GM23338 (cell line): ENCODE data around the gene MARCHF9.

Experiments used
- CREB1 ChIP-seq: fragments of 250-450 bp; sonication (Bioruptor Pico); IDR thresholded peaks from 2 replicates; pipeline ENCODE4 v1.5.0; 2020; ENCODE audit warnings: low read depth, mild to moderate bottlenecking, moderate library complexity
- CTCF ChIP-seq, 2 experiments: fragments of 200-600 bp in 1 of 2; sonication (generic) in 1 of 2; conservative IDR thresholded peaks; 2 replicates each; pipeline versions ENCODE4 v1.5.1 to v1.6.1; 2016 to 2017; ENCODE audit warnings: antibody characterized with exemption in 2 of 2, low read depth in 2 of 2, mild to moderate bottlenecking in 2 of 2, moderate library complexity in 1 of 2
- EZH2 ChIP-seq: fragments of 200-600 bp; sonication (generic); IDR thresholded peaks from one replicate; pipeline ENCODE4 v1.8.0; 2017; ENCODE audit warnings: antibody characterized with exemption, mild to moderate bottlenecking, low read depth; ENCODE audit not compliant: unreplicated experiment
- EZH2phosphoT487 ChIP-seq: fragments of 200-600 bp; sonication (generic); IDR thresholded peaks from one replicate; pipeline ENCODE4 v1.8.1; 2018; ENCODE audit warnings: antibody characterized with exemption; ENCODE audit not compliant: unreplicated experiment
- JUNB ChIP-seq: IDR thresholded peaks from one replicate; pipeline ENCODE4 v1.6.1; 2016; ENCODE audit warnings: antibody characterized with exemption; ENCODE audit not compliant: unreplicated experiment
- POLR2AphosphoS5 ChIP-seq: IDR thresholded peaks from 2 replicates; pipeline ENCODE4 v1.6.1; 2016; ENCODE audit warnings: antibody characterized with exemption, low read depth
- REST ChIP-seq: IDR thresholded peaks from one replicate; pipeline ENCODE4 v1.6.1; 2018; ENCODE audit warnings: antibody characterized with exemption; ENCODE audit not compliant: unreplicated experiment
- TF ChIP-seq, protein P1 (sequence below): fragments of 250-450 bp; sonication (Bioruptor Pico); IDR thresholded peaks from 2 replicates; pipeline ENCODE4 v1.5.0; 2020; ENCODE audit warnings: mild to moderate bottlenecking, moderate library complexity

- TF ChIP-seq CTCF (conservative IDR thresholded peaks at IDR 0.05; ENCODE audit: low read depth in 2 of 2) (no peak), REST (no peak), EZH2phosphoT487 (no peak), EZH2 (no peak), JUNB (no peak), CREB1 (CRISPR knock-in tag) (no peak), POLR2AphosphoS5 (no peak)
- TF ChIP-seq, protein P1, sequence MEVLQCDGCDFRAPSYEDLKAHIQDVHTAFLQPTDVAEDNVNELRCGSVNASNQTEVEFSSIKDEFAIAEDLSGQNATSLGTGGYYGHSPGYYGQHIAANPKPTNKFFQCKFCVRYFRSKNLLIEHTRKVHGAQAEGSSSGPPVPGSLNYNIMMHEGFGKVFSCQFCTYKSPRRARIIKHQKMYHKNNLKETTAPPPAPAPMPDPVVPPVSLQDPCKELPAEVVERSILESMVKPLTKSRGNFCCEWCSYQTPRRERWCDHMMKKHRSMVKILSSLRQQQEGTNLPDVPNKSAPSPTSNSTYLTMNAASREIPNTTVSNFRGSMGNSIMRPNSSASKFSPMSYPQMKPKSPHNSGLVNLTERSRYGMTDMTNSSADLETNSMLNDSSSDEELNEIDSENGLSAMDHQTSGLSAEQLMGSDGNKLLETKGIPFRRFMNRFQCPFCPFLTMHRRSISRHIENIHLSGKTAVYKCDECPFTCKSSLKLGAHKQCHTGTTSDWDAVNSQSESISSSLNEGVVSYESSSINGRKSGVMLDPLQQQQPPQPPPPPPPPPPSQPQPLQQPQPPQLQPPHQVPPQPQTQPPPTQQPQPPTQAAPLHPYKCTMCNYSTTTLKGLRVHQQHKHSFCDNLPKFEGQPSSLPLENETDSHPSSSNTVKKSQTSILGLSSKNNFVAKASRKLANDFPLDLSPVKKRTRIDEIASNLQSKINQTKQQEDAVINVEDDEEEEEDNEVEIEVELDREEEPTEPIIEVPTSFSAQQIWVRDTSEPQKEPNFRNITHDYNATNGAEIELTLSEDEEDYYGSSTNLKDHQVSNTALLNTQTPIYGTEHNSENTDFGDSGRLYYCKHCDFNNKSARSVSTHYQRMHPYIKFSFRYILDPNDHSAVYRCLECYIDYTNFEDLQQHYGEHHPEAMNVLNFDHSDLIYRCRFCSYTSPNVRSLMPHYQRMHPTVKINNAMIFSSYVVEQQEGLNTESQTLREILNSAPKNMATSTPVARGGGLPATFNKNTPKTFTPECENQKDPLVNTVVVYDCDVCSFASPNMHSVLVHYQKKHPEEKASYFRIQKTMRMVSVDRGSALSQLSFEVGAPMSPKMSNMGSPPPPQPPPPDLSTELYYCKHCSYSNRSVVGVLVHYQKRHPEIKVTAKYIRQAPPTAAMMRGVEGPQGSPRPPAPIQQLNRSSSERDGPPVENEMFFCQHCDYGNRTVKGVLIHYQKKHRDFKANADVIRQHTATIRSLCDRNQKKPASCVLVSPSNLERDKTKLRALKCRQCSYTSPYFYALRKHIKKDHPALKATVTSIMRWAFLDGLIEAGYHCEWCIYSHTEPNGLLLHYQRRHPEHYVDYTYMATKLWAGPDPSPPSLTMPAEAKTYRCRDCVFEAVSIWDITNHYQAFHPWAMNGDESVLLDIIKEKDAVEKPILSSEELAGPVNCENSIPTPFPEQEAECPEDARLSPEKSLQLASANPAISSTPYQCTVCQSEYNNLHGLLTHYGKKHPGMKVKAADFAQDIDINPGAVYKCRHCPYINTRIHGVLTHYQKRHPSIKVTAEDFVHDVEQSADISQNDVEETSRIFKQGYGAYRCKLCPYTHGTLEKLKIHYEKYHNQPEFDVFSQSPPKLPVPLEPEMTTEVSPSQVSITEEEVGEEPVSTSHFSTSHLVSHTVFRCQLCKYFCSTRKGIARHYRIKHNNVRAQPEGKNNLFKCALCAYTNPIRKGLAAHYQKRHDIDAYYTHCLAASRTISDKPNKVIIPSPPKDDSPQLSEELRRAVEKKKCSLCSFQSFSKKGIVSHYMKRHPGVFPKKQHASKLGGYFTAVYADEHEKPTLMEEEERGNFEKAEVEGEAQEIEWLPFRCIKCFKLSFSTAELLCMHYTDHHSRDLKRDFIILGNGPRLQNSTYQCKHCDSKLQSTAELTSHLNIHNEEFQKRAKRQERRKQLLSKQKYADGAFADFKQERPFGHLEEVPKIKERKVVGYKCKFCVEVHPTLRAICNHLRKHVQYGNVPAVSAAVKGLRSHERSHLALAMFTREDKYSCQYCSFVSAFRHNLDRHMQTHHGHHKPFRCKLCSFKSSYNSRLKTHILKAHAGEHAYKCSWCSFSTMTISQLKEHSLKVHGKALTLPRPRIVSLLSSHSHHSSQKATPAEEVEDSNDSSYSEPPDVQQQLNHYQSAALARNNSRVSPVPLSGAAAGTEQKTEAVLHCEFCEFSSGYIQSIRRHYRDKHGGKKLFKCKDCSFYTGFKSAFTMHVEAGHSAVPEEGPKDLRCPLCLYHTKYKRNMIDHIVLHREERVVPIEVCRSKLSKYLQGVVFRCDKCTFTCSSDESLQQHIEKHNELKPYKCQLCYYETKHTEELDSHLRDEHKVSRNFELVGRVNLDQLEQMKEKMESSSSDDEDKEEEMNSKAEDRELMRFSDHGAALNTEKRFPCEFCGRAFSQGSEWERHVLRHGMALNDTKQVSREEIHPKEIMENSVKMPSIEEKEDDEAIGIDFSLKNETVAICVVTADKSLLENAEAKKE (CRISPR knock-in tag), result no peak
Observed at GRCh38 chr12:57708296-57708695, 46.6 kb upstream of the MARCHF9 start.
